ENCODE data around the gene MAPK1.

The MAPK1 gene

DNA sequence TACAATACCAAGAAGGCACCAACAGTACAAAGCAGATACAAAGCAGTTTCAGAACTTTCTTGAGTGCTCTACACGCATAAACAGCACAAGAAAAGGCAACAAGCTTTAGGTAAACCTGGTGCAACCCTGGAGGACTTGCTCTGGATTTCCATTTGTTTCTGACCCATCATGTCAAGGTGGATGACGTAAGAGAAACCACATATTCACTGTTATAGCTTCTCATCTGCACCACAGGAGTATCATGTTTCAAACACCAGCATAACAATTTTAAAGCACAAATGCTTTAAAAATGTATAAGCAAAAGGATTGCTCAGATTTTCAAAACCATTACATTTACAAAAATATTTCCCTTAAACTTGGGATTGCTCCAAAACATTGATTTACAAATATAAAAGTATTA, 106.8 kb downstream of the MAPK1 start:
- no peak overlapping the region for H3K4me3 ChIP-seq (replicated peaks in 1 of 2; ENCODE audit: low read depth in 2 of 2, low read length in 2 of 2)
- TF ChIP-seq, protein P1, sequence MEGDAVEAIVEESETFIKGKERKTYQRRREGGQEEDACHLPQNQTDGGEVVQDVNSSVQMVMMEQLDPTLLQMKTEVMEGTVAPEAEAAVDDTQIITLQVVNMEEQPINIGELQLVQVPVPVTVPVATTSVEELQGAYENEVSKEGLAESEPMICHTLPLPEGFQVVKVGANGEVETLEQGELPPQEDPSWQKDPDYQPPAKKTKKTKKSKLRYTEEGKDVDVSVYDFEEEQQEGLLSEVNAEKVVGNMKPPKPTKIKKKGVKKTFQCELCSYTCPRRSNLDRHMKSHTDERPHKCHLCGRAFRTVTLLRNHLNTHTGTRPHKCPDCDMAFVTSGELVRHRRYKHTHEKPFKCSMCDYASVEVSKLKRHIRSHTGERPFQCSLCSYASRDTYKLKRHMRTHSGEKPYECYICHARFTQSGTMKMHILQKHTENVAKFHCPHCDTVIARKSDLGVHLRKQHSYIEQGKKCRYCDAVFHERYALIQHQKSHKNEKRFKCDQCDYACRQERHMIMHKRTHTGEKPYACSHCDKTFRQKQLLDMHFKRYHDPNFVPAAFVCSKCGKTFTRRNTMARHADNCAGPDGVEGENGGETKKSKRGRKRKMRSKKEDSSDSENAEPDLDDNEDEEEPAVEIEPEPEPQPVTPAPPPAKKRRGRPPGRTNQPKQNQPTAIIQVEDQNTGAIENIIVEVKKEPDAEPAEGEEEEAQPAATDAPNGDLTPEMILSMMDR (IDR thresholded peaks at IDR 0.05; ENCODE audit: low read depth, low read length), result no peak
- peak; percentile 35 to 42 for DNase-seq (ENCODE audit: low read depth in 2 of 2)

DNA sequence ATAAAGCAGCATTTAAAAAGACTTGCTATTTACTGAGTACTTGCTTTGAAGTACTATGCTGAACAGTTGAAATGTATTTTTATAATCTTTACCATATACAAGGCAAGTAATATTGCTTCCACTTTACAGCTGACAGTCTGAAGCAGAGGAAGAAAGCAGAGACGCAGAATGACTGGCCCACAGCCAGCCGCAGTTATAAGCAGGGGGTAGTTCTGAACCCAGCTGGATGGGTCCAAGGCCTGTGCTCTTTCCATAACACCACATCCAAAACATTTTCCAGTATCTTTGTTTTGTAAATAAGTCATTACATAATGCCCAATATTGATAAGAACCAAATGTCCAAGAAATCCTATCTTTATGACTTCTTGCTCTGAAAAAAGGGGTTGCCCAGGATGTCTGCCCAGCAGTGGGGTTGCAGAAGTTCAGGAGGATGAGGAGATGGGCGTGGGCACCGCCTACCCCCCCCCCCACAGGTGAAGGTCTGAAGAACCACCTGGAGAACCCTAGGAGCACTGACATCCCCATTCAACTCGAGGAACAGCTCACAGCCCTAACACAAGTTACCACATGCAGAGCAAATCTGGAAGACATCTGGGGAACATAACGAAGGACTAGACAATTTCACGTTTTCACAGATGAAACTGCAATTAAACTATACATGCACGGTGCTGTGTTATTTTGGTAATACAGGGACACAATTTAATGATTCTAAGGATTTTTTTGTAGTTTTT, 107.6 kb downstream of the MAPK1 start:
- DNase-seq (ENCODE audit: low read depth in 2 of 2), result no peak
- TF ChIP-seq, protein P1 (IDR thresholded peaks at IDR 0.05; ENCODE audit: low read depth, low read length), result no peak
- H3K4me3 ChIP-seq (replicated peaks in 1 of 2; ENCODE audit: low read depth in 2 of 2, low read length in 2 of 2), result no peak overlapping the region

DNA sequence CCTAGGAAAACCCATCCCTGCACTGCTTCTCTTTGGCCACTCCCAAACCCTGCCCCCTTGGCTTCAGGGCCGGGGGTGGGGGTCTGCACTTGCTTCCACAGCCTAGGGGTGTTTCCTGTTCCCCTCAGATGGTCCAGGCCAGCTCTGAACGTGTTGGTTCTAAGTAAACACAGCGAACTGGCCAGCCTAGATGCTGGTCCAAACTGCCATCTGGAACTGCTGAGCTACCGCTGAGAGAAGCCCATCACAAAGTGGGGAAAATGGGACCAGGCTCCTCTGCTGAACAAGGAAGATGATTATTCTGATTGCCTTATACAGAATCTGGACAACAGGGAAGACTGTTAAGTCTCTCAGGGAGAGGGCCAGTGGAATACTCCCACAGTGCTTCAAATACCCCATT, 108.4 kb downstream of the MAPK1 start:
- no peak for DNase-seq (ENCODE audit: low read depth in 2 of 2)
- no peak overlapping the region for H3K4me3 ChIP-seq (replicated peaks in 1 of 2; ENCODE audit: low read depth in 2 of 2, low read length in 2 of 2)
- TF ChIP-seq, protein P1 (IDR thresholded peaks at IDR 0.05; ENCODE audit: low read depth, low read length), result no peak

DNA sequence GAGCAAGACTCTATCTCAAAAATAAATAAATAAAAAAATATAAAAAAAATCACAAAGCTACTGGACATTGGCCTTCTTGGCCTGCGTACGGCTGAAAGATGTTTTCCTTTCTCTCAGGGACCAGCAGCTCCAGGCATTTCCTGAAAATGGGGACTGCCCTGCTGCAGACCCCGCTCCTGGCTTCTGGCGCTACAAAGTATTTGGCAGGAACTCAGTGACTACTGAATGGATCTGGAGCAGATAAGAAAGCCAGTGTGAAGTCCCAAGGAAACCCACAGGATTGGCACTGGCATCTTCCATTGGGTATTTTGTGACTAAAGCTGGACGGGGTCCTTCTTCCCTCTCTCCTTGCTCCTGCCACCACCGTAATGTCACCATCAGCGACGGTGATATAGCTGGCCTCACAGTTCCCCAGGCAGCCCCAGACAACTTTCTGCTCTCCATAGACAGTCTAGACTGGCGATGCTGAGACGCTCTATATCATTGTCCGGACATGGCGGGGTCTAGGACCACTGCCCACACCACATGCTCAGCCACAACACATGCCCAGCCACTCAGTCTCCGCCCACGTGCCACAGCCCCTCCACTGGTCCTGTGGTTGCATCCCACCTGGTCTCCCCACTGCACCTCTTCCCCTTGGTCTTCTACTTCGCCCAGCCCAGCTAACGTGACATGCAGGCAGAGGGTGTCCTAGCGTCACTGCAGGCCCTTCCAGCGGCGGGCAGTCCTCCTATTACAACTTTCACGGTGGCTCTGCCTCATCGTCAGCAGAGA, 109.2 kb downstream of the MAPK1 start:
- TF ChIP-seq, protein P1 (IDR thresholded peaks at IDR 0.05; ENCODE audit: low read depth, low read length), result no peak
- no peak overlapping the region for H3K4me3 ChIP-seq (replicated peaks in 1 of 2; ENCODE audit: low read depth in 2 of 2, low read length in 2 of 2)
- DNase-seq (ENCODE audit: low read depth in 2 of 2), result peak in 1 of 2 donors; percentile 11

DNA sequence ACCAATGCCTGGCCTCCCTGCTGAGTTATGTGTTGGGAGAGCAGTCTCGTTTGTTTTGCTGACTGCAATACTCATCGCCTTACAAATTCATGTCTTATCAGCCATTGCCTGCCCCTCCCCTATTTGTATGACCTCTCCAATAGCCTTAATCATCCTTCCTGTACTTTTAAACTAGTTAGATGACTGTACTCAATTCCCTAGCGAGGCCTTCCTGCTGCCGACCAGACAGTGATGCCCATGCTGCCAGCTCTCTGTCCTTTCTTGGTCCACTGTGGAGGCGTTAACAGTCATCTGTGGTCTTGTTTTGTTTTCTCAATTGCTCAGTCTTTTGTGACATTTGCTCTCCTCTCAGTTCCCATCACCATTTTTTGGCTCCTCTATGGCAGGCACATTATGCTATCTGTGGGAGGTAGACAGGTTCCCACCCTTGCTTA, 111.6 kb downstream of the MAPK1 start:
- H3K4me3 ChIP-seq (replicated peaks in 1 of 2; ENCODE audit: low read depth in 2 of 2, low read length in 2 of 2), result no peak overlapping the region
- TF ChIP-seq, protein P1 (IDR thresholded peaks at IDR 0.05; ENCODE audit: low read depth, low read length), result no peak
- peak; percentile 62 to 90 for DNase-seq (ENCODE audit: low read depth in 2 of 2)

DNA sequence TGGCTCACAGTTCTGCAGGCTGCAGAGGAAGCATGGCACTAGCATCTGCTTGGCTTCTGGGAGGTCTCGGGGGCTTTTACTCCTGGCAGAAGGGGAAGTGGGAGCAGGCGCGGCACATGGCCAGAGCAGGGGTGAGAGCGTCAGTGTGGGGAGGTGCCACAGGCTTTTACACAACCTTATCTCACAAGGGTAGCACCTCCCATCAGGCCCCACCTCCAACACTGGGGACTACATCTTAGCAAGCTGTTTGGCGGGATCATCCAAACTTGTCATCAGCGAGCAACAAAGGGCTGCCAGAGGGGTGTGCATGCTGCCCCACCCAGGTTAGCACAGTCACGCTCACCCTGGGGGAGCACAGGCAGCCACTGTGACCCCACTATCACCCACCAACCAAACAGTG, 112.9 kb downstream of the MAPK1 start:
- no peak overlapping the region for H3K4me3 ChIP-seq (replicated peaks in 1 of 2; ENCODE audit: low read depth in 2 of 2, low read length in 2 of 2)
- TF ChIP-seq, protein P1 (IDR thresholded peaks at IDR 0.05; ENCODE audit: low read depth, low read length), result no peak
- peak; percentile 26 to 62 for DNase-seq (ENCODE audit: low read depth in 2 of 2)

All from cardiac fibroblast (primary cell).